ENCODE data around the gene DOCK7. TPM values are rescaled to one million over a fixed set of nuclear protein-coding genes. Genes with fewer than 3 reads are reported as not detected.

Gene DOCK7
- total and polyA plus RNA-seq, 4 donors = 5.6 to 35.1 (median 21.7) TPM

DNA sequence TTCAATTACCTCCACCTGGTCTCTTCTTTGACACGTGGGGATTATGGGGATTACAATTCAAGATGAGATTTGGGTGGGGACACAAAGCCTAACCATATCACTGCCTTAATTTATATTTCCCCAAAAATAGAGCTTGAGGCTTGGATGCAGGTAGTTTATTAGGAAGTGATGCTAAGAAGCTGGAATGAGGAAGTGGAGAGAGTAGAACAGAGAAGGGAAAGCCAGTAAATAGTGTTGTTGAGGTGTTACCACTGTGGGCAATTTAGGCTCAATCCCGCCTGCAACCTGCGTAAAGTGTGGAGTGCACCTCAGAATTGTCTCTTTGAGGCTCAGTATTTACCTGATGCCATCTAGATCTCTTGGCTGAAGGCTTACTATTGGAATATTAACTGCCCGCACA, 4.9 kb upstream of the DOCK7 start (continued):
- TF ChIP-seq, protein P1, sequence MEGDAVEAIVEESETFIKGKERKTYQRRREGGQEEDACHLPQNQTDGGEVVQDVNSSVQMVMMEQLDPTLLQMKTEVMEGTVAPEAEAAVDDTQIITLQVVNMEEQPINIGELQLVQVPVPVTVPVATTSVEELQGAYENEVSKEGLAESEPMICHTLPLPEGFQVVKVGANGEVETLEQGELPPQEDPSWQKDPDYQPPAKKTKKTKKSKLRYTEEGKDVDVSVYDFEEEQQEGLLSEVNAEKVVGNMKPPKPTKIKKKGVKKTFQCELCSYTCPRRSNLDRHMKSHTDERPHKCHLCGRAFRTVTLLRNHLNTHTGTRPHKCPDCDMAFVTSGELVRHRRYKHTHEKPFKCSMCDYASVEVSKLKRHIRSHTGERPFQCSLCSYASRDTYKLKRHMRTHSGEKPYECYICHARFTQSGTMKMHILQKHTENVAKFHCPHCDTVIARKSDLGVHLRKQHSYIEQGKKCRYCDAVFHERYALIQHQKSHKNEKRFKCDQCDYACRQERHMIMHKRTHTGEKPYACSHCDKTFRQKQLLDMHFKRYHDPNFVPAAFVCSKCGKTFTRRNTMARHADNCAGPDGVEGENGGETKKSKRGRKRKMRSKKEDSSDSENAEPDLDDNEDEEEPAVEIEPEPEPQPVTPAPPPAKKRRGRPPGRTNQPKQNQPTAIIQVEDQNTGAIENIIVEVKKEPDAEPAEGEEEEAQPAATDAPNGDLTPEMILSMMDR (IDR thresholded peaks at IDR 0.05; ENCODE audit: low read depth, low read length, missing input control) = no peak
- no peak for TF ChIP-seq FOXA2 (IDR thresholded peaks at IDR 0.05)
- TF ChIP-seq NR2F2 (IDR thresholded peaks at IDR 0.05) = no peak

DNA sequence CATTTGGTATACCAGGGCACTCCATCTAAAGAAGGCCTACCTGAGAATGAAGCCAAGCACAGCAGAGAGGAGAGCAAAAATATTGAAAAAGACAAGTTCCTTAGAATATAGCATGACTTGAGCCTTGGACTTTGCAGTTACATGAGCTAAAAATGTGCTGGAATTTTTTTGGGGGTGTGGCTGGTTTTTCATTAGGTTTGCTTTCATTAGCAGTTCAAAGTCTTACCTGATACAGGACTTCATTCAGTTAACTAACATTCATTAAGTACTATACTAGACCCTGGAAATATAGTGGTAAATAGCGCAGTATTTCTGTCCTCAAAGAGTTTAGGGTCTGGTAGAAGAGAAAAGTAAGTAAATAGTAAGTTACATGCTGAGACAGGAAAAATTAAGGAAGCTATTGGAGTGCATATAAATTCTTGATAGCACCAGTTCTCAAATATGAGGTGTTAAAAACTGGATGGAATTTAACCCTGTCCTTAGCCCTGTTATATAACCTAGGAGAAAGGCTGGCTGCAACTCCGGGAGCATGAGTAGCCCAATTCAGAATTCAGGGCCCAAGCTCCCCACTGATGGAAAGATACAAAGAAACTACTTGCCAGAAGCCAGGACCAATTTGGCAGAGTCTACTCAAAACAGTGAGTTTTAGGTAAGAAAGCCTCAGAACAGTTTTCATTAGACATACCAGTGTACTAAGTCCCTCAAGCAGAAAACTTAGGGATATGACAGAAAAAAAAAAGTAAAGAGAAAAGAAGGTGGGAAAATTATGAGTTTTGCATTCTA, 3.1 kb upstream of the DOCK7 start:
- Histone ChIP-seq H3K9ac (ENCODE audit: low read depth in 1 of 2, low read length in 2 of 2) (no peak overlapping the region), H3K27me3 (ENCODE audit: control insufficient read depth in 4 of 4, insufficient read depth in 4 of 4, low read length in 3 of 4) (no peaks in the 10 kb centered on the region), H3K4me1 (ENCODE audit: control insufficient read depth in 4 of 4, insufficient read depth in 4 of 4, low read length in 3 of 4) (peaks cover 8 to 32% (median 24%) of the 10 kb centered on the region in 4 donors), H3K27ac (ENCODE audit: low read depth in 1 of 2, low read length in 2 of 2) (peak overlapping the region; percentile 66 to 81), H3K9me3 (ENCODE audit: control insufficient read depth in 4 of 4, low read length in 3 of 4) (no peaks in the 10 kb centered on the region), H3K4me3 (ENCODE audit: low read depth in 1 of 3, low read length in 3 of 3) (no peak overlapping the region), H3K36me3 (ENCODE audit: control insufficient read depth in 4 of 4, insufficient read depth in 3 of 4, low read depth in 1 of 4, low read length in 3 of 4) (no peaks in the 10 kb centered on the region)
- WGBS = 66% methylated on average over 2 of the region's 2 CpGs
- DNase-seq (ENCODE audit: low spot score) = no peak
- no peak for TF ChIP-seq FOXA2 (IDR thresholded peaks at IDR 0.05)
- TF ChIP-seq RXRA (IDR thresholded peaks at IDR 0.05) = no peak
- TF ChIP-seq HNF4G (IDR thresholded peaks at IDR 0.05) = no peak
- TF ChIP-seq, protein P2, sequence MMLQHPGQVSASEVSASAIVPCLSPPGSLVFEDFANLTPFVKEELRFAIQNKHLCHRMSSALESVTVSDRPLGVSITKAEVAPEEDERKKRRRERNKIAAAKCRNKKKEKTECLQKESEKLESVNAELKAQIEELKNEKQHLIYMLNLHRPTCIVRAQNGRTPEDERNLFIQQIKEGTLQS (IDR thresholded peaks at IDR 0.05) = no peak
- peak; percentile 39 to 51 for TF ChIP-seq HNF4A (conservative IDR thresholded peaks at IDR 0.05)
- TF ChIP-seq, protein P3, sequence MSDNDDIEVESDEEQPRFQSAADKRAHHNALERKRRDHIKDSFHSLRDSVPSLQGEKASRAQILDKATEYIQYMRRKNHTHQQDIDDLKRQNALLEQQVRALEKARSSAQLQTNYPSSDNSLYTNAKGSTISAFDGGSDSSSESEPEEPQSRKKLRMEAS (IDR thresholded peaks at IDR 0.05) = no peak
- no peak for TF ChIP-seq YY1 (IDR thresholded peaks at IDR 0.05)

DNA sequence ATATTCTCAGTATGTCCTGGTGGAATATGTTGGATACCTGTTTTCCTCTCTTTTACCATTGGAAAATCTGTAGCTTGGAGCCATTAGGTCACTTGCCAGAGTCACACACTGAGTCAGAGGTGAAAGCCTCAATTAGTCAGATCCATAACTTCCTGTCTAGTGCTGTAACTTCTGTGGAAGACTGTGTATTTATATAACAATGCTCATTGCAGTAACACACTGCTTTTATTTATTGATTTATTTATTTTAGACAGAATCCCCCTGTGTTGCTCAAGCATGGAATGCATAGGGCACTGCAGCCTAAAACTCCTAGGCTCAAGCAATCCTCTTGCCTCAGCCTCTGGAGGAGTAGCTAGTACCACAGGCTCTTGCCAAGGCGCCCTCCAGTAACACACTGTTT, 1.3 kb upstream of the DOCK7 start:
- Histone ChIP-seq H3K36me3 (ENCODE audit: control insufficient read depth in 4 of 4, insufficient read depth in 3 of 4, low read depth in 1 of 4, low read length in 3 of 4) (no peaks in the 10 kb centered on the region), H3K4me1 (ENCODE audit: control insufficient read depth in 4 of 4, insufficient read depth in 4 of 4, low read length in 3 of 4) (peaks cover 8 to 39% (median 28%) of the 10 kb centered on the region in 4 donors), H3K27ac (ENCODE audit: low read depth in 1 of 2, low read length in 2 of 2) (peak overlapping the region; percentile 66 to 81), H3K4me3 (ENCODE audit: low read depth in 1 of 3, low read length in 3 of 3) (no peak overlapping the region), H3K9me3 (ENCODE audit: control insufficient read depth in 4 of 4, low read length in 3 of 4) (no peaks in the 10 kb centered on the region), H3K27me3 (ENCODE audit: control insufficient read depth in 4 of 4, insufficient read depth in 4 of 4, low read length in 3 of 4) (no peaks in the 10 kb centered on the region), H3K9ac (ENCODE audit: low read depth in 1 of 2, low read length in 2 of 2) (no peak overlapping the region)
- WGBS = 94% methylated on average over 1 of the region's 1 CpG
- TF ChIP-seq, protein P2 (IDR thresholded peaks at IDR 0.05) = no peak
- TF ChIP-seq TAF1 (conservative IDR thresholded peaks at IDR 0.05) (no peak), GABPA (IDR thresholded peaks at IDR 0.05 in 1 of 2, conservative IDR thresholded peaks at IDR 0.05 in 1 of 2) (no peak), JUND (IDR thresholded peaks at IDR 0.05) (no peak), FOXA2 (IDR thresholded peaks at IDR 0.05) (no peak), HNF4G (IDR thresholded peaks at IDR 0.05) (no peak), ZBTB33 (IDR thresholded peaks at IDR 0.05) (no peak), NR2F2 (IDR thresholded peaks at IDR 0.05) (no peak), FOXA1 (IDR thresholded peaks at IDR 0.05) (no peak), YY1 (IDR thresholded peaks at IDR 0.05) (no peak), EGR1 (IDR thresholded peaks at IDR 0.05; ENCODE audit: low read depth in 2 of 2) (no peak), REST (IDR thresholded peaks at IDR 0.05) (no peak), RAD21 (IDR thresholded peaks at IDR 0.05) (no peak), SP1 (IDR thresholded peaks at IDR 0.05) (no peak), HNF4A (conservative IDR thresholded peaks at IDR 0.05) (no peak), RXRA (IDR thresholded peaks at IDR 0.05) (no peak)
- TF ChIP-seq, protein P3 (IDR thresholded peaks at IDR 0.05) = no peak
- TF ChIP-seq, protein P1 (IDR thresholded peaks at IDR 0.05; ENCODE audit: low read depth, low read length, missing input control) = no peak
- peak; percentile 35 for DNase-seq (ENCODE audit: low spot score)

All from liver (tissue), 9 donors.